CD4-positive, alpha-beta T cell treated with Interleukin-21 for 1 hour (primary cell): ENCODE results near the gene ENTPD8.
A peak's percentile ranks its signal among the peaks of the same experiment; 100 is the strongest.
"Not testable (repeated sequence)": the region's sequence is repeated elsewhere in the genome, so short reads cannot be mapped to it uniquely, and the experiment has no call there.

Experiments used
- DNase-seq: peaks from one replicate; pipeline ENCODE4 v3.0.0-alpha.2; 2020

The ENTPD8 gene

GRCh38 chr9:137428841-137429545, 12.2 kb downstream of the ENTPD8 start:
- DNase-seq: no peak

GRCh38 chr9:137428311-137428630, 12.9 kb downstream of the ENTPD8 start:
- no peak for DNase-seq

GRCh38 chr9:137427454-137428310, 13.5 kb downstream of the ENTPD8 start:
- DNase-seq: no peak

- DNase-seq: no peak
Observed at GRCh38 chr9:137426018-137426681, 15.0 kb downstream of the ENTPD8 start.

- no peak for DNase-seq
Observed at GRCh38 chr9:137423514-137424291, 17.5 kb downstream of the ENTPD8 start.

- DNase-seq: peak; percentile 94
Observed at GRCh38 chr9:137422604-137423513, 18.3 kb downstream of the ENTPD8 start, which contains the start of the genes EXD3 and NOXA1. EXD3 (minus strand) TSS chr9:137423162; CDS start chr9:137395357, 27,805 bp downstream. NOXA1 (plus strand) TSS chr9:137423393; CDS start chr9:137423530, 137 bp downstream.

- no peak for DNase-seq
Observed at GRCh38 chr9:137421838-137422603, 19.1 kb downstream of the ENTPD8 start.

GRCh38 chr9:137417161-137418021, 23.8 kb downstream of the ENTPD8 start:
- DNase-seq: peak; percentile 16

GRCh38 chr9:137416563-137417151, 24.5 kb downstream of the ENTPD8 start:
- no peak for DNase-seq

GRCh38 chr9:137416006-137416562, 25.1 kb downstream of the ENTPD8 start:
- DNase-seq: no peak

GRCh38 chr9:137415451-137415850, 25.7 kb downstream of the ENTPD8 start:
- DNase-seq: no peak

GRCh38 chr9:137412431-137412830, 28.7 kb downstream of the ENTPD8 start:
- no peak for DNase-seq

- DNase-seq: peak; percentile 39
Observed at GRCh38 chr9:137411645-137412380, 29.3 kb downstream of the ENTPD8 start.

- DNase-seq: no peak
Observed at GRCh38 chr9:137411260-137411644, 29.9 kb downstream of the ENTPD8 start.

GRCh38 chr9:137410891-137411249, 30.3 kb downstream of the ENTPD8 start:
- DNase-seq: no peak

GRCh38 chr9:137410236-137410890, 30.8 kb downstream of the ENTPD8 start:
- DNase-seq: not testable (repeated sequence)

- no peak for DNase-seq
Observed at GRCh38 chr9:137409515-137409914, 31.6 kb downstream of the ENTPD8 start.
